IPS-18a (cell line): ENCODE results near the gene NAA30.

Experiments
- H3K27ac ChIP-seq: one replicate; pipeline ENCODE4 v1.5.1; 2013; ENCODE audit warnings: low read length
- H3K27me3 ChIP-seq: one replicate; pipeline ENCODE4 v1.6.1; 2013; ENCODE audit warnings: mild to moderate bottlenecking, low read length; ENCODE audit not compliant: control insufficient read depth, insufficient read depth
- H3K36me3 ChIP-seq: one replicate; pipeline ENCODE4 v1.6.1; 2013; ENCODE audit warnings: low read depth, low read length; ENCODE audit not compliant: control insufficient read depth
- H3K4me1 ChIP-seq: one replicate; pipeline ENCODE4 v1.6.1; 2013; ENCODE audit warnings: low read depth, low read length; ENCODE audit not compliant: control insufficient read depth
- H3K4me3 ChIP-seq: one replicate; pipeline ENCODE4 v1.5.1; 2013; ENCODE audit warnings: low read length
- H3K9ac ChIP-seq: one replicate; pipeline ENCODE4 v1.6.1; 2013; ENCODE audit warnings: mild to moderate bottlenecking, low read length, moderate library complexity
- H3K9me3 ChIP-seq: one replicate; pipeline ENCODE4 v1.6.1; 2013; ENCODE audit warnings: low read depth, low read length; ENCODE audit not compliant: control insufficient read depth

Gene NAA30

GRCh38 chr14:57401501-57401900 lies 11.1 kb downstream of the NAA30 start:
- Histone ChIP-seq H3K4me3 (no peak overlapping the region), H3K36me3 (peaks cover 19% of the 10 kb centered on the region)

DNA sequence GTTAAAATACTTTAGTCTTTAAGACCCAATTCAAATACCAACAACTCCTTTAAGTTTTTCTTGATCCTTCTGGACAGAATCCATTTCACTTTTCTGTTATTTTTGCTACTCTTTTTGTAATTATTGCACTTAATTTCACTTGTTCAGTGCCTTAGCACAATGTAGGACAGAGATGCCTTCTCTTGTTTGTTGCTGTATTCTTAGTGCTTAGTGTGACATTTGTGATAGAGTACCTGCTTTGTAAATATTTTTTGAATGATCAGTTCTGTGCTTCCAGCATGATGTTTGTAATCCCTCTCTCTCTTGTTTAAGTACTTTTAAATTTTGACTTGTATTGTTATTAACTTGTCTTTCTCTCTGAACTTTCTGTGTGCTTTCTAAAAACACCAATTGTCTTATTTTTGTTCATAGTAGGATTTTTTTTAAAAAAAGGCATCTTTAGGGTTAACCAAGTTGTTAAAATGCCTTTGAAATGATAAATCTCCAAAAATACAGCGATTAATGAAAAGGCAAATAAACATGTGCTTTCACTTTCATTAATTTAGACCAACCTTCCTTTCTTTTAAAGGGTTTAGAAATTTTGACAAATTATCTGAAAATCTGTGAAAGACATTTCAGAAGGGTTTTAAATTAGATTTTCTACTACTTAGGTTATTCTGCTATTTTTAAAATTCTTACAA lies 11.9 kb downstream of the NAA30 start:
- no peaks in the 10 kb centered on the region for H3K4me1 ChIP-seq
- peaks cover 14% of the 10 kb centered on the region for H3K36me3 ChIP-seq
- no peak overlapping the region for H3K4me3 ChIP-seq
- H3K27me3 ChIP-seq = no peaks in the 10 kb centered on the region
- no peak overlapping the region for H3K27ac ChIP-seq
- no peaks in the 10 kb centered on the region for H3K9me3 ChIP-seq
- H3K9ac ChIP-seq = no peak overlapping the region

More at GRCh38 chr14:57401501-57401900, 11.1 kb downstream of the NAA30 start:
- Histone ChIP-seq H3K27me3 (no peaks in the 10 kb centered on the region), H3K9ac (no peak overlapping the region), H3K27ac (no peak overlapping the region), H3K9me3 (no peaks in the 10 kb centered on the region), H3K4me1 (no peaks in the 10 kb centered on the region)

GRCh38 chr14:57403521-57403864 lies 13.1 kb downstream of the NAA30 start:
- Histone ChIP-seq H3K9me3 (no peaks in the 10 kb centered on the region), H3K4me1 (no peaks in the 10 kb centered on the region), H3K27ac (no peak overlapping the region), H3K36me3 (peaks cover 14% of the 10 kb centered on the region), H3K4me3 (no peak overlapping the region), H3K27me3 (no peaks in the 10 kb centered on the region), H3K9ac (no peak overlapping the region)

DNA sequence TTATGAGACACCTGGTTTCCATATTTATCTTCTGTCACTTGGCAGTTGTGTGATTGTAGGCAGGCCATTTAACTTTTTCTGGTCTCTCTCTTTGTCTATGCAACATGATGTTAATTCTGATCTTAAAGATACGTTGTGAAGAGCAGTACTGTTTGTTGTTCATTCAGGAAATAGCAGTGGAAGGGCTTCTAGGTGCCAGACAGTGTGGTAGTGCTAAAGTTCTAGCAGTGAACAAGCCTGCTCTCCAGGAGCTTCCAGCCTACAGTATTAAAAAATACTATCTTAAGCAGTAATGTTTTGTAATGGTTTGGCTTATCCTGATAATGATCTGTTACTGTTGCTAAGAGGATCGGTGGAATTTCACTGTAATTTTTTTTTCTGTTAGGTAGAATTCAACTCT lies 15.2 kb downstream of the NAA30 start:
- no peaks in the 10 kb centered on the region for H3K27me3 ChIP-seq
- no peak overlapping the region for H3K4me3 ChIP-seq
- no peak overlapping the region for H3K27ac ChIP-seq
- peaks cover 10% of the 10 kb centered on the region for H3K36me3 ChIP-seq
- H3K4me1 ChIP-seq = no peaks in the 10 kb centered on the region
- H3K9ac ChIP-seq = no peak overlapping the region
- no peaks in the 10 kb centered on the region for H3K9me3 ChIP-seq

GRCh38 chr14:57408037-57408436 lies 17.7 kb downstream of the NAA30 start:
- no peaks in the 10 kb centered on the region for H3K27me3 ChIP-seq
- H3K36me3 ChIP-seq = peaks cover 9% of the 10 kb centered on the region
- H3K4me1 ChIP-seq = no peaks in the 10 kb centered on the region
- H3K27ac ChIP-seq = no peak overlapping the region
- no peaks in the 10 kb centered on the region for H3K9me3 ChIP-seq
- no peak overlapping the region for H3K4me3 ChIP-seq
- no peak overlapping the region for H3K9ac ChIP-seq

DNA sequence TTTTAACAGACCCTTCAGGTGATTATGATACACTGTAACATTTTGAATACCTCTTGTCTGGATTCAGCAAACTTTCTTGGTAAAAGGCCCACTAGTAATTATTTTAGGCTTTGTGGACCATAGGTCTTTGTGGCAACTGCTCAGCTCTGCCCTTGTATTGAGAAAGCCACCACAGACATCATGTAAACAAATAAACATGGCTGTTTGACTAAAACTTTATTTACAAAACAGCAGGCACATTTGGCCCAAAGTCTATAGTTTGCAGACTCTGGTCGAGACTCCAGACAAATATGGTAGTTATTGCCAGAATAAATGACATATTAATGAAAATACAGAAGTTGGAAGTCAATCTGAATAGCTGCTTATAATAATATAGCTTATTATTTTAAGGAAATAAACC lies 18.2 kb downstream of the NAA30 start:
- Histone ChIP-seq H3K4me1 (no peaks in the 10 kb centered on the region), H3K9me3 (no peaks in the 10 kb centered on the region), H3K36me3 (peaks cover 9% of the 10 kb centered on the region), H3K27me3 (no peaks in the 10 kb centered on the region), H3K4me3 (no peak overlapping the region), H3K27ac (no peak overlapping the region), H3K9ac (no peak overlapping the region)

DNA sequence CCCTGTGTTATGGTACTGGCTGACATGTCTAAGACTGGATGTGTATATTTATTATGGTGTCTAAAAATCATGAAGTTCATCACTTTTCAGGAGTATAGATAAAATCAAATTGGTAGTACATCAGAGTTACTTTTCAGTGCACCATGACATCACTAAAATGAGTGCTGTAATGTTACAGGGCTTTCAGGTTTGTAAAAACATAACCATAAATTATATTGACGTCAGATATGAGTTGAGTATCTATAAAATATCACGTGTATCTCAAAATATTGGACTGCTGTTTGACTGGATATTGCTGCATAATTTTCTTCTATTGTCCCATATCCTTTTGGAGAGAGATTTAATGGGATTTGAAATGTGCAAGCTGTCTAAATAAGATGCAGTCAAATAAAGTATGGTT lies 22.0 kb downstream of the NAA30 start:
- no peak overlapping the region for H3K27ac ChIP-seq
- H3K9ac ChIP-seq = no peak overlapping the region
- no peaks in the 10 kb centered on the region for H3K27me3 ChIP-seq
- H3K9me3 ChIP-seq = no peaks in the 10 kb centered on the region
- H3K36me3 ChIP-seq = peaks cover 7% of the 10 kb centered on the region
- no peak overlapping the region for H3K4me3 ChIP-seq
- H3K4me1 ChIP-seq = no peaks in the 10 kb centered on the region

DNA sequence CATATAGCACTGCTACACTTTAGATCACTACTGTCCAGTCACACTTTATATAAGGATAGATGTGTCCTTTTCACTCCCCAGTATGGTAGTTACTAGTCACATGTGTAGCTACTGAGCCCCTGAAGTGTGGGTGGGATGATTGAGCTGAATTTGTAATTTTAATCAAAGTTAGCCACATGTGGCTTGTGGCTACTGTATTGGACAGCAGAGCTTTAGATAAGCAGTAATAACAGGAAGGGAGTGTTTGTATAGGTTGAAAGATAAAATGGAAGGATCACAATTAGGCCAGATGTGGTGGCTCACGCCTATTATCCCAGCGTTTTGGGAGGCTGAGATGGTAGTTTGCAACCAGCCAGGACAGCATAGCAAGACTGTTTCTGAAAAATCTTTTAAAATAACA lies 23.5 kb downstream of the NAA30 start:
- Histone ChIP-seq H3K27ac (no peak overlapping the region), H3K4me3 (no peak overlapping the region), H3K9me3 (no peaks in the 10 kb centered on the region), H3K36me3 (peaks cover 7% of the 10 kb centered on the region), H3K9ac (no peak overlapping the region), H3K27me3 (no peaks in the 10 kb centered on the region), H3K4me1 (no peaks in the 10 kb centered on the region)

DNA sequence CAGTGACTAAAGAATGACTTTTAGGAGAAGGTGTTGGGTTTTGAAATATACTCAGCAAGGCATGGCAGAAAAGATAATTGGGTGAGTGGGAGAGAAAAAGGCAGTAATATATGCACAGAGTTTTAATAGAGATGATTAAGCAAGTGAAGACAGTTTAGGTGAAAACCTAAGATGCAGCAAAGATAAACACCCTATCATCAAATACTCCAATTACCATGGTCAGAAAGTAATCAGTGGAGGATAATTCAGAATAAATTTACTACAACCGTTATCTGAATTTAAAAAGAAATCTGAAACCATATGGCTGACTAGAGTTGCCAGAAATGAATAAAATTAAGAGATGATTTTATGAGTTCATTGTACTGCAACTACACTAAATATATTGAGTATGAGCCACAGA lies 26.8 kb downstream of the NAA30 start:
- H3K36me3 ChIP-seq = no peaks in the 10 kb centered on the region

GRCh38 chr14:57418999-57419398 lies 28.6 kb downstream of the NAA30 start:
- Histone ChIP-seq H3K27me3 (no peaks in the 10 kb centered on the region), H3K9me3 (no peaks in the 10 kb centered on the region), H3K9ac (no peak overlapping the region), H3K36me3 (no peaks in the 10 kb centered on the region), H3K4me3 (no peak overlapping the region), H3K27ac (no peak overlapping the region), H3K4me1 (no peaks in the 10 kb centered on the region)

More for the DNA sequence above, 26.8 kb downstream of the NAA30 start:
- Histone ChIP-seq H3K9me3 (no peaks in the 10 kb centered on the region), H3K27ac (no peak overlapping the region), H3K9ac (no peak overlapping the region), H3K4me3 (no peak overlapping the region), H3K4me1 (no peaks in the 10 kb centered on the region), H3K27me3 (no peaks in the 10 kb centered on the region)

- Histone ChIP-seq H3K9me3 (no peaks in the 10 kb centered on the region), H3K27ac (no peak overlapping the region), H3K4me3 (no peak overlapping the region), H3K36me3 (no peaks in the 10 kb centered on the region), H3K27me3 (no peaks in the 10 kb centered on the region), H3K4me1 (no peaks in the 10 kb centered on the region), H3K9ac (no peak overlapping the region)
Observed at GRCh38 chr14:57420033-57420432, 29.6 kb downstream of the NAA30 start.

DNA sequence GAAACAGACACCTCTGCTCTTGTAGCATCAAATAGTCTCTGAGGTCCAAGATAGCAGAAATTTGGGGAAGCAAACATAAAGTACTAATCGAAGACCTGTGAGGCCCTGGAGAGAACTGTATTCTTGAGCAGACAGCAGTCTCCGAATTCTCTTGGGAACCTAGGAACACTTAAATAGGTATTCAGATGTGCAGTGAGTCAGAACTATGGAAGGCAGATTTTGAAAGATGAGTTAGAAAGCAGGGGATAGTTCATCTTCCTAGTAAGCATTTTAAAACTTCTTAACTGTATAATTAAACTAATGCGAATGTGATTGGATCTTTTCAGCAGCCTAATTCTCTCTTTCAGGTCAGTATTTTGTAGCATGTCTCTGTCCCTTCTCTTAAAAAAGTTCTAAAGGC lies 30.6 kb downstream of the NAA30 start:
- no peaks in the 10 kb centered on the region for H3K36me3 ChIP-seq
- H3K9me3 ChIP-seq = no peaks in the 10 kb centered on the region
- H3K4me1 ChIP-seq = no peaks in the 10 kb centered on the region
- no peak overlapping the region for H3K27ac ChIP-seq
- H3K4me3 ChIP-seq = no peak overlapping the region
- H3K9ac ChIP-seq = no peak overlapping the region
- H3K27me3 ChIP-seq = no peaks in the 10 kb centered on the region
